Astrocyte (in vitro differentiated cells and primary cell): ENCODE results near the gene ACSBG1. TPM values are rescaled to one million over a fixed set of nuclear protein-coding genes. Genes with fewer than 3 reads are reported as not detected.

ENCODE experiments used
- DNase-seq: peaks from one replicate; pipeline ENCODE4 v3.0.0-alpha.2; 2010; ENCODE audit warnings: low read depth
- FAIRE-seq: peaks from 2 replicates; lab custom pipeline; 2011; peaks lifted over from hg19 to GRCh38; lab: Jason Lieb, UNC
- H2AFZ ChIP-seq: 2 replicates; pipeline ENCODE4 v1.6.0; 2012; ENCODE audit warnings: low read depth, low read length, inconsistent platforms
- H3K27ac ChIP-seq: 2 replicates; pipeline ENCODE4 v1.5.1; 2011; ENCODE audit warnings: low read depth, low read length, inconsistent platforms
- H3K27me3 ChIP-seq: 2 replicates; pipeline ENCODE4 v1.6.0; 2011; ENCODE audit warnings: low read length, inconsistent platforms; ENCODE audit not compliant: insufficient read depth
- H3K36me3 ChIP-seq: 2 replicates; pipeline ENCODE4 v1.5.1; 2011; ENCODE audit warnings: low read length, inconsistent platforms; ENCODE audit not compliant: insufficient read depth
- H3K4me1 ChIP-seq: 2 replicates; pipeline ENCODE4 v1.5.1; 2011; ENCODE audit warnings: low read length, inconsistent platforms; ENCODE audit not compliant: insufficient read depth
- H3K4me2 ChIP-seq: 2 replicates; pipeline ENCODE4 v1.6.0; 2012; ENCODE audit warnings: low read length, inconsistent platforms
- H3K4me3 ChIP-seq: 2 replicates; pipeline ENCODE4 v1.5.1; 2011; ENCODE audit warnings: low read depth, mild to moderate bottlenecking, low read length, inconsistent platforms; ENCODE audit not compliant: insufficient read depth
- H3K79me2 ChIP-seq: 2 replicates; pipeline ENCODE4 v1.6.0; 2012; ENCODE audit warnings: mild to moderate bottlenecking, low read length, inconsistent platforms; ENCODE audit not compliant: insufficient read depth
- H3K9ac ChIP-seq: 2 replicates; pipeline ENCODE4 v1.6.0; 2012; ENCODE audit warnings: mild to moderate bottlenecking, low read length, inconsistent platforms
- H3K9me3 ChIP-seq: 2 replicates; pipeline ENCODE4 v1.5.1; 2012; ENCODE audit warnings: low read depth, mild to moderate bottlenecking, low read length, inconsistent platforms; ENCODE audit not compliant: insufficient read depth
- H4K20me1 ChIP-seq: 2 replicates; pipeline ENCODE4 v1.6.0; 2012; ENCODE audit warnings: low read length, inconsistent platforms; ENCODE audit not compliant: insufficient read depth
- H3K27ac Mint-ChIP-seq: one replicate; pipeline ENCODE4 v1.8.0; 2021; ENCODE audit warnings: mild to moderate bottlenecking, mixed read lengths; ENCODE audit not compliant: unreplicated experiment
- H3K27me3 Mint-ChIP-seq: one replicate; pipeline ENCODE4 v1.8.0; 2021; ENCODE audit warnings: low read depth, mixed read lengths; ENCODE audit not compliant: unreplicated experiment
- H3K36me3 Mint-ChIP-seq: one replicate; pipeline ENCODE4 v1.8.0; 2021; ENCODE audit warnings: low read depth, mixed read lengths; ENCODE audit not compliant: unreplicated experiment
- H3K4me1 Mint-ChIP-seq: one replicate; pipeline ENCODE4 v1.8.0; 2021; ENCODE audit warnings: low read depth, mixed read lengths; ENCODE audit not compliant: unreplicated experiment
- H3K4me3 Mint-ChIP-seq: one replicate; pipeline ENCODE4 v1.8.0; 2021; ENCODE audit warnings: mild to moderate bottlenecking, moderate library complexity, mixed read lengths; ENCODE audit not compliant: unreplicated experiment
- H3K9me3 Mint-ChIP-seq: one replicate; pipeline ENCODE4 v1.8.0; 2021; ENCODE audit warnings: mild to moderate bottlenecking, mixed read lengths; ENCODE audit not compliant: unreplicated experiment
- EZH2 ChIP-seq: IDR thresholded peaks from 2 replicates; pipeline ENCODE4 v1.6.1; 2012; ENCODE audit warnings: mild to moderate bottlenecking, low read length, inconsistent platforms; ENCODE audit not compliant: insufficient read depth
- total RNA-seq: library from RNA; stranded (reverse); gene quantifications from 2 replicates; pipeline ENCODE4 v1.2.1, GENCODE V29; 2021
- TF ChIP-seq, protein P1 (sequence below): IDR thresholded peaks from 2 replicates; pipeline ENCODE4 v1.5.1; 2011; ENCODE audit warnings: low read depth, mild to moderate bottlenecking, inconsistent platforms, low read length, moderate library complexity; ENCODE audit not compliant: insufficient read depth

The ACSBG1 gene
- total RNA-seq, 1 donor from 2014 or later: not detected

DNA sequence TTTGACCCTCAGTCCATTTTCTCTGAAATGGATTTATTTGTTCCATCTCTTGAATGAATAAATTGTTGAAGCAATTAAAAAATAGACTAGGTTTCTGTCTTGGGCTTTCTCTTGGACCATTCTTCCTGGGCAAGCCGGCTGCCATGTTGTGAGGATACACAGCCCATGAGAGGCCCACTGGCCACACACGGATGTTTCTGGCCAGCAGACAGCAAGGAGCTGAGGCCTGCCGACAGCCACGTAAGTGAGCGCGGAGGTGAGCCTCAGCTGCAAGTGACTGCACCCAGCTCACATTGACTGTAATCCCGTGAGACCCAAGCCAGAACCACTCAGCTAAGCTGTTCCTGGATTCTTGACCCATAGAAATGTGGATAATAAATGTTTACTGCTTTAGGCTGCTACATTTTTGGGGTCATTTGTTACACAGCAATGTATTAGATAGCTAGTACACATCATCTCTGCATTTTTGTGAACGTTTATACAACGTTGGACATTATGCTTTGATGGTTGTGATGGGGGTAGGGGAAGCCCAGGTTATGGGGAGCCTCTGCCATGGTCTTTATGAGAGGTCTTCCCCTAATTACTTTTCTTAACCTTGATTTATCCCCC, 62.4 kb downstream of the ACSBG1 start:
- Histone ChIP-seq H3K4me2 (no peak overlapping the region), H3K27ac (no peak overlapping the region), H3K9ac (no peak overlapping the region), H3K27me3 (no peaks in the 10 kb centered on the region), H4K20me1 (no peaks in the 10 kb centered on the region), H3K4me1 (no peaks in the 10 kb centered on the region), H3K4me3 (no peak overlapping the region), H3K9me3 (no peaks in the 10 kb centered on the region), H3K36me3 (peaks cover 14% of the 10 kb centered on the region), H2AFZ (no peak overlapping the region), H3K79me2 (no peaks in the 10 kb centered on the region)
- no peaks in the 10 kb centered on the region for H3K9me3 Mint-ChIP-seq
- no peak overlapping the region for H3K27ac Mint-ChIP-seq
- no peaks in the 10 kb centered on the region for H3K27me3 Mint-ChIP-seq
- DNase-seq (no peak), FAIRE-seq (no peak)
- no peaks in the 10 kb centered on the region for H3K4me1 Mint-ChIP-seq
- H3K36me3 Mint-ChIP-seq: peaks cover 15% of the 10 kb centered on the region
- TF ChIP-seq, protein P1, sequence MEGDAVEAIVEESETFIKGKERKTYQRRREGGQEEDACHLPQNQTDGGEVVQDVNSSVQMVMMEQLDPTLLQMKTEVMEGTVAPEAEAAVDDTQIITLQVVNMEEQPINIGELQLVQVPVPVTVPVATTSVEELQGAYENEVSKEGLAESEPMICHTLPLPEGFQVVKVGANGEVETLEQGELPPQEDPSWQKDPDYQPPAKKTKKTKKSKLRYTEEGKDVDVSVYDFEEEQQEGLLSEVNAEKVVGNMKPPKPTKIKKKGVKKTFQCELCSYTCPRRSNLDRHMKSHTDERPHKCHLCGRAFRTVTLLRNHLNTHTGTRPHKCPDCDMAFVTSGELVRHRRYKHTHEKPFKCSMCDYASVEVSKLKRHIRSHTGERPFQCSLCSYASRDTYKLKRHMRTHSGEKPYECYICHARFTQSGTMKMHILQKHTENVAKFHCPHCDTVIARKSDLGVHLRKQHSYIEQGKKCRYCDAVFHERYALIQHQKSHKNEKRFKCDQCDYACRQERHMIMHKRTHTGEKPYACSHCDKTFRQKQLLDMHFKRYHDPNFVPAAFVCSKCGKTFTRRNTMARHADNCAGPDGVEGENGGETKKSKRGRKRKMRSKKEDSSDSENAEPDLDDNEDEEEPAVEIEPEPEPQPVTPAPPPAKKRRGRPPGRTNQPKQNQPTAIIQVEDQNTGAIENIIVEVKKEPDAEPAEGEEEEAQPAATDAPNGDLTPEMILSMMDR: no peak
- no peak for TF ChIP-seq EZH2
- no peak overlapping the region for H3K4me3 Mint-ChIP-seq

DNA sequence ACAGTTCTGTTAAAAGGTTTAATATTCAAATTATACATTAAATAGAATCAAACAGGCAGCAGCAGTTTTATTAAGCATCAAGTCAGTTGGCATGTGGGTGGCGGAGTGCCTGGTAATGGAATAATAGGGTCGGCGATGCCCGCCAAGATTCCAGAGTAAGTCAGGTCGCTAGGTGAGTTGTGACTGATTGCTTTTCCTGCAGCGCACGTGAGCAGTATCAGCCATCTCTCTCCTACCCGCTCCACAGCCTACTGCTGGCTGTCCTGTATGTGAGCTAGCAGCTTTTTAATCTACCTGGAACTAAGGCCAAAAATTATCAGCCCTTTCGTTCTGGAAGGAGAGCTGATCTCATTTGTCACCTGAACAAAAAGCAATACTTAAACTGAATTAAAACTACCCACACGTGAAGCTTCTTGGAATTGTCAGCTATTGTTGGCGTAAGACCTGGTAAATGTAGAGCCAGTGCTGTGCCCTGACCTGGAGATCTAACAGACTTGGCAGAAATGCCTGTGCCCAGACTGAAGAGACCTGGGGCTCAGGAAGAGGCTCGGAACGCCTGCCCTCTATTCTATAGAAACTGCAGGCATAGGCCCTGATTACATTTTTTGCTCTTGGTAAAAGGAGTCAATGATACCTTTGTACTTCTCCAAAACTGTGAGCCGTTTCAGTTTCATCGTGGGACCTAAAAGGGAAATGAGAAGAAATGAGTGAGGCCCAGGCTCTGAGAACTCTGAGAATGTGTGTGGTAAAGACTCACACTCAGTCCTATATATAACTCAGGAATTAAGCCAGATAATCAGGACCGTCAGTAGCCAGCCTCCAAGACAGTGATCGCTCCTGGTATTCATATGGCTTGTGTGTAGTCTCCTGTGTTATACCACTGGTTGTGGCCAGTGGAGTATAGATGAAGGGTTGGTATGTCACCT, 63.3 kb downstream of the ACSBG1 start:
- peaks cover 2% of the 10 kb centered on the region for H4K20me1 ChIP-seq
- H3K4me3 ChIP-seq: no peak overlapping the region
- Mint-ChIP-seq H3K27ac (no peak overlapping the region), H3K27me3 (no peaks in the 10 kb centered on the region), H3K9me3 (no peaks in the 10 kb centered on the region), H3K4me3 (no peak overlapping the region), H3K4me1 (no peaks in the 10 kb centered on the region), H3K36me3 (peaks cover 17% of the 10 kb centered on the region)
- H3K9ac ChIP-seq: no peak overlapping the region
- no peaks in the 10 kb centered on the region for H3K79me2 ChIP-seq
- no peaks in the 10 kb centered on the region for H3K4me1 ChIP-seq
- H3K36me3 ChIP-seq: peaks cover 17% of the 10 kb centered on the region
- no peak overlapping the region for H3K4me2 ChIP-seq
- H3K27ac ChIP-seq: no peak overlapping the region
- no peaks in the 10 kb centered on the region for H3K9me3 ChIP-seq
- TF ChIP-seq, protein P1: no peak
- no peak for TF ChIP-seq EZH2
- no peaks in the 10 kb centered on the region for H3K27me3 ChIP-seq
- H2AFZ ChIP-seq: no peak overlapping the region
- DNase-seq (no peak), FAIRE-seq (no peak)
